SK-N-SH treated with all-trans-retinoic acid at 6 μM for 48 hours (cell line): ENCODE data around the gene KHDRBS1.

ENCODE experiments used
- CREB5 ChIP-seq: fragments of 250-450 bp; sonication (Bioruptor Pico); IDR thresholded peaks from 2 replicates; pipeline ENCODE4 v1.5.1; 2020; ENCODE audit warnings: low read depth, mild to moderate bottlenecking, moderate library complexity
- CSDC2 ChIP-seq: fragments of 250-450 bp; sonication (Bioruptor Pico); IDR thresholded peaks from 2 replicates; pipeline ENCODE4 v1.5.0; 2020; ENCODE audit warnings: mild to moderate bottlenecking, moderate library complexity
- ESRRG ChIP-seq: fragments of 250-450 bp; sonication (Bioruptor Pico); IDR thresholded peaks from 2 replicates; pipeline ENCODE4 v1.6.1; 2021; ENCODE audit warnings: mild to moderate bottlenecking
- OSR1 ChIP-seq: fragments of 250-450 bp; sonication (Bioruptor Pico); IDR thresholded peaks from 2 replicates; pipeline ENCODE4 v1.8.0; 2022; ENCODE audit warnings: moderate library complexity, mild to moderate bottlenecking, inconsistent platforms
- ZFP3 ChIP-seq: fragments of 250-450 bp; sonication (Bioruptor Pico); IDR thresholded peaks from 2 replicates; pipeline ENCODE4 v1.5.0; 2020; ENCODE audit warnings: mild to moderate bottlenecking, moderate library complexity
- ZNF565 ChIP-seq: fragments of 450-650 bp; formaldehyde crosslinking; conservative IDR thresholded peaks from 2 replicates; pipeline ENCODE4 v1.5.0; 2020; ENCODE audit warnings: low read depth, mild to moderate bottlenecking, moderate library complexity

- TF ChIP-seq OSR1 (CRISPR knock-in tag) (no peak), ESRRG (CRISPR knock-in tag) (no peak), ZFP3 (CRISPR knock-in tag) (no peak), CREB5 (CRISPR knock-in tag) (no peak), ZNF565 (CRISPR knock-in tag) (no peak), CSDC2 (CRISPR knock-in tag) (no peak)
These were observed 18.1 kb downstream of the KHDRBS1 start for GRCh38 chr1:32031578-32032274.
